HG02973 (cell line): ENCODE results near the gene KLHL26.

Experiments used
- ATAC-seq: cut with Tn5 transposase; IDR thresholded peaks from one replicate; pipeline ENCODE4 v1.9.1; 2021; ENCODE audit warnings: moderate library complexity; ENCODE audit not compliant: unreplicated experiment

KLHL26 gene

GRCh38 chr19:18646535-18647370 is 9.9 kb downstream of the KLHL26 start:
- no peak for ATAC-seq

GRCh38 chr19:18647371-18647767 is 10.5 kb downstream of the KLHL26 start:
- no peak for ATAC-seq

- no peak for ATAC-seq
These were observed 11.0 kb downstream of the KLHL26 start for GRCh38 chr19:18647807-18648206.

GRCh38 chr19:18648973-18649315 is 12.1 kb downstream of the KLHL26 start:
- ATAC-seq = no peak

GRCh38 chr19:18649371-18650020 is 12.7 kb downstream of the KLHL26 start:
- ATAC-seq = no peak

GRCh38 chr19:18650021-18650390 is 13.2 kb downstream of the KLHL26 start:
- ATAC-seq = no peak

GRCh38 chr19:18650468-18651041 is 13.7 kb downstream of the KLHL26 start:
- no peak for ATAC-seq

GRCh38 chr19:18651300-18651699 is 14.5 kb downstream of the KLHL26 start:
- ATAC-seq = no peak

- ATAC-seq = no peak
These were observed 14.9 kb downstream of the KLHL26 start for GRCh38 chr19:18651733-18652132.

- no peak for ATAC-seq
These were observed 17.0 kb downstream of the KLHL26 start for GRCh38 chr19:18653853-18654252.

GRCh38 chr19:18654469-18654868 is 17.6 kb downstream of the KLHL26 start:
- no peak for ATAC-seq

GRCh38 chr19:18655173-18655844 is 18.5 kb downstream of the KLHL26 start:
- ATAC-seq = no peak

- ATAC-seq = no peak
These were observed 19.7 kb downstream of the KLHL26 start for GRCh38 chr19:18656337-18657086.

GRCh38 chr19:18657590-18658365 is 20.9 kb downstream of the KLHL26 start:
- ATAC-seq = no peak

GRCh38 chr19:18658366-18658855 is 21.6 kb downstream of the KLHL26 start:
- ATAC-seq = no peak

GRCh38 chr19:18659281-18660050 is 22.6 kb downstream of the KLHL26 start:
- ATAC-seq = no peak

- ATAC-seq = no peak
These were observed 23.5 kb downstream of the KLHL26 start for GRCh38 chr19:18660051-18660910.

GRCh38 chr19:18660939-18661670 is 24.3 kb downstream of the KLHL26 start:
- ATAC-seq = no peak
